Fibroblast of lung (primary cell): Measurements from ENCODE around the gene SERAC1. TPM values are rescaled to one million over a fixed set of nuclear protein-coding genes. Genes with fewer than 3 reads are reported as not detected.

Experiments used
- DNase-seq, 2 donors: peaks; one replicate each; pipeline versions ENCODE4 v3.0.0 to v3.0.0-alpha.2; 2010; ENCODE audit warnings: low read depth in 2 of 2
- H2AFZ ChIP-seq: 2 replicates; pipeline ENCODE4 v1.5.1; 2012; ENCODE audit warnings: low read length, control low read depth, inconsistent platforms
- H3K27ac ChIP-seq: 2 replicates; pipeline ENCODE4 v1.5.1; 2011; ENCODE audit warnings: low read length, control low read depth; ENCODE audit not compliant: insufficient read depth
- H3K27me3 ChIP-seq: 2 replicates; pipeline ENCODE4 v1.5.1; 2011; ENCODE audit warnings: mild to moderate bottlenecking, low read length; ENCODE audit not compliant: control insufficient read depth, insufficient read depth
- H3K36me3 ChIP-seq: 2 replicates; pipeline ENCODE4 v1.5.1; 2011; ENCODE audit warnings: low read length; ENCODE audit not compliant: control insufficient read depth, insufficient read depth
- H3K4me1 ChIP-seq: 2 replicates; pipeline ENCODE4 v1.5.1; 2011; ENCODE audit warnings: low read length; ENCODE audit not compliant: control insufficient read depth, insufficient read depth; ENCODE audit errors: extremely low read depth
- H3K4me2 ChIP-seq: 2 replicates; pipeline ENCODE4 v1.5.1; 2011; ENCODE audit warnings: low read length, control low read depth; ENCODE audit not compliant: insufficient read depth; ENCODE audit errors: extremely low read depth
- H3K4me3 ChIP-seq, 4 experiments: fragments of 200-600 bp in 1 of 4; sonication (generic) in 1 of 4; replicated peaks in 1 of 4; 2 replicates each; pipeline ENCODE4 v1.5.1; 2011 to 2016; ENCODE audit warnings: low read length in 4 of 4, low read depth in 3 of 4, mild to moderate bottlenecking in 3 of 4, control low read depth in 2 of 4, inconsistent platforms in 1 of 4, mixed read lengths in 1 of 4; ENCODE audit not compliant: insufficient read depth in 1 of 4; ENCODE audit errors: control extremely low read depth in 1 of 4
- H3K79me2 ChIP-seq: 2 replicates; pipeline ENCODE4 v1.5.1; 2012; ENCODE audit warnings: mild to moderate bottlenecking, low read length, inconsistent platforms; ENCODE audit not compliant: control insufficient read depth, insufficient read depth
- H3K9ac ChIP-seq: 2 replicates; pipeline ENCODE4 v1.5.1; 2011; ENCODE audit warnings: mild to moderate bottlenecking, low read length, control low read depth; ENCODE audit not compliant: insufficient read depth
- H3K9me3 ChIP-seq: 2 replicates; pipeline ENCODE4 v1.5.1; 2012; ENCODE audit warnings: low read depth, low read length; ENCODE audit not compliant: control insufficient read depth, insufficient read depth
- H4K20me1 ChIP-seq: 2 replicates; pipeline ENCODE4 v1.5.1; 2011; ENCODE audit warnings: low read length; ENCODE audit not compliant: control insufficient read depth, insufficient read depth; ENCODE audit errors: extremely low read depth
- EZH2 ChIP-seq: IDR thresholded peaks from 2 replicates; pipeline ENCODE4 v1.5.1; 2012; ENCODE audit warnings: low read length, control low read depth, mild to moderate bottlenecking; ENCODE audit errors: missing control alignments
- polyA plus RNA-seq, 2 donors: library from polyadenylated mRNA; depleted of rRNA in 1 of 2; stranded (reverse) in 1 of 2; unstranded in 1 of 2; fragments of >200 nt; gene quantifications; 2 replicates each; pipeline ENCODE4 v1.2.1, GENCODE V29; 2011 to 2012; ENCODE audit warnings: missing spikeins in 1 of 2
- total RNA-seq: library from RNA; depleted of rRNA; stranded (reverse); fragments of >200 nt; gene quantifications from 2 replicates; pipeline ENCODE4 v1.2.1, GENCODE V29; 2014
- TF ChIP-seq, protein P1 (sequence below), 2 donors: IDR thresholded peaks in 1 of 2; conservative IDR thresholded peaks in 1 of 2; 1 replicate in 1 of 2; 2 replicates in 1 of 2; pipeline ENCODE4 v1.5.1; 2011 to 2012; ENCODE audit warnings: low read length in 2 of 2, control low read depth in 1 of 2, inconsistent platforms in 1 of 2, low read depth in 1 of 2, mild to moderate bottlenecking in 1 of 2

The SERAC1 gene
- total and polyA plus RNA-seq, 2 donors (not counting 1 experiment from before 2014, with no cell fraction given), result 21.3 to 37.7 TPM

DNA sequence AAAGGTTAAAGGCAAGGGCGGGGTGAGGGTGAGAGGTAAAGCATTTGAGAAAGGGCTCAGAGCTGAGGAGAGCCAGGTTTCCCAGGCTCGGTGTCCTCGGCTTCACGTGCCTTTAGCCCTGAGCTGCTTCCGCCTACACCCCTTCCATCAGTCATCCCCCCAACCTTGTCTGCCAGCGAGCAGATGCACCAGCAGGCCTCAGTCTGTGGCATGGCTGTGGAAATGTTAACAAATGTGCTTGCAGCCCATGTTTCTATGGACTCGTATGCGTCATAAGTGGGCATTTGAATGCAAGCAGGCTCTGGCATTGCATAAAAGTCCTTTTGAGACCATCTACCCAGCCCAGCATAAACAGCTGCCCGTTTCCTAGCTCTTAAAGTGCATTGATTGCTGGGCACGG, 97.5 kb downstream of the SERAC1 start:
- peaks cover 14% of the 10 kb centered on the region for H3K4me1 ChIP-seq
- H3K27ac ChIP-seq, result no peak overlapping the region
- no peaks in the 10 kb centered on the region for H3K79me2 ChIP-seq
- no peak overlapping the region for H3K9ac ChIP-seq
- H3K36me3 ChIP-seq, result peaks cover 32% of the 10 kb centered on the region
- H3K9me3 ChIP-seq, result no peaks in the 10 kb centered on the region
- no peaks in the 10 kb centered on the region for H3K27me3 ChIP-seq
- H3K4me3 ChIP-seq, result no peak overlapping the region
- H3K4me2 ChIP-seq, result no peak overlapping the region
- H2AFZ ChIP-seq, result no peak overlapping the region
- no peak for TF ChIP-seq EZH2
- TF ChIP-seq, protein P1, sequence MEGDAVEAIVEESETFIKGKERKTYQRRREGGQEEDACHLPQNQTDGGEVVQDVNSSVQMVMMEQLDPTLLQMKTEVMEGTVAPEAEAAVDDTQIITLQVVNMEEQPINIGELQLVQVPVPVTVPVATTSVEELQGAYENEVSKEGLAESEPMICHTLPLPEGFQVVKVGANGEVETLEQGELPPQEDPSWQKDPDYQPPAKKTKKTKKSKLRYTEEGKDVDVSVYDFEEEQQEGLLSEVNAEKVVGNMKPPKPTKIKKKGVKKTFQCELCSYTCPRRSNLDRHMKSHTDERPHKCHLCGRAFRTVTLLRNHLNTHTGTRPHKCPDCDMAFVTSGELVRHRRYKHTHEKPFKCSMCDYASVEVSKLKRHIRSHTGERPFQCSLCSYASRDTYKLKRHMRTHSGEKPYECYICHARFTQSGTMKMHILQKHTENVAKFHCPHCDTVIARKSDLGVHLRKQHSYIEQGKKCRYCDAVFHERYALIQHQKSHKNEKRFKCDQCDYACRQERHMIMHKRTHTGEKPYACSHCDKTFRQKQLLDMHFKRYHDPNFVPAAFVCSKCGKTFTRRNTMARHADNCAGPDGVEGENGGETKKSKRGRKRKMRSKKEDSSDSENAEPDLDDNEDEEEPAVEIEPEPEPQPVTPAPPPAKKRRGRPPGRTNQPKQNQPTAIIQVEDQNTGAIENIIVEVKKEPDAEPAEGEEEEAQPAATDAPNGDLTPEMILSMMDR (conservative IDR thresholded peaks at IDR 0.05 in 1 of 2, IDR thresholded peaks at IDR 0.05 in 1 of 2; ENCODE audit: low read depth in 1 of 2, low read length in 2 of 2), result no peak
- H4K20me1 ChIP-seq, result no peaks in the 10 kb centered on the region
- no peak for DNase-seq

DNA sequence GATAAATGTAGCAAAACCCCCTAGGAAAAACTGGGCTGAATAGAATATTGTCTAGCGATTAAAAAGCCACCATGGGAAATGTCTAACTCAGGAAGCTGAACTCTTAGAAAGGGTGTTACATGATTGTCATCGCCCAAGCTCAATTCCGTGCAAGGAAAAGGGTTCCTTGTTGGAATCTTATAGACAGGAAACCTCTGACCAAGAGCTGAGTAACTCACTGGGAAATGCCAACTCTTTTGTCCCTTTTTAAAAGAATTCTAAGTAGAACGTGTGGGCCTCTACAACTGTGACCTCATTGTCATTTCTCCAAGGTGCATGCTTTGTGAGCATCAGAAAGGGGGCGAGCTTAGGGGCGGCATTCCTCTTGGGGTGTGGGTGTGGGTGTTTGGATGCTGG, 98.3 kb downstream of the SERAC1 start:
- Histone ChIP-seq H2AFZ (no peak overlapping the region), H3K4me3 (no peak overlapping the region), H3K36me3 (peaks cover 35% of the 10 kb centered on the region), H3K9ac (no peak overlapping the region), H3K4me2 (no peak overlapping the region), H3K27ac (no peak overlapping the region), H3K9me3 (no peaks in the 10 kb centered on the region), H3K79me2 (no peaks in the 10 kb centered on the region), H3K27me3 (no peaks in the 10 kb centered on the region), H3K4me1 (peaks cover 14% of the 10 kb centered on the region), H4K20me1 (no peaks in the 10 kb centered on the region)
- no peak for TF ChIP-seq EZH2
- TF ChIP-seq, protein P1 (conservative IDR thresholded peaks at IDR 0.05 in 1 of 2, IDR thresholded peaks at IDR 0.05 in 1 of 2; ENCODE audit: low read depth in 1 of 2, low read length in 2 of 2), result no peak
- peak; percentile 24 to 85 for DNase-seq

DNA sequence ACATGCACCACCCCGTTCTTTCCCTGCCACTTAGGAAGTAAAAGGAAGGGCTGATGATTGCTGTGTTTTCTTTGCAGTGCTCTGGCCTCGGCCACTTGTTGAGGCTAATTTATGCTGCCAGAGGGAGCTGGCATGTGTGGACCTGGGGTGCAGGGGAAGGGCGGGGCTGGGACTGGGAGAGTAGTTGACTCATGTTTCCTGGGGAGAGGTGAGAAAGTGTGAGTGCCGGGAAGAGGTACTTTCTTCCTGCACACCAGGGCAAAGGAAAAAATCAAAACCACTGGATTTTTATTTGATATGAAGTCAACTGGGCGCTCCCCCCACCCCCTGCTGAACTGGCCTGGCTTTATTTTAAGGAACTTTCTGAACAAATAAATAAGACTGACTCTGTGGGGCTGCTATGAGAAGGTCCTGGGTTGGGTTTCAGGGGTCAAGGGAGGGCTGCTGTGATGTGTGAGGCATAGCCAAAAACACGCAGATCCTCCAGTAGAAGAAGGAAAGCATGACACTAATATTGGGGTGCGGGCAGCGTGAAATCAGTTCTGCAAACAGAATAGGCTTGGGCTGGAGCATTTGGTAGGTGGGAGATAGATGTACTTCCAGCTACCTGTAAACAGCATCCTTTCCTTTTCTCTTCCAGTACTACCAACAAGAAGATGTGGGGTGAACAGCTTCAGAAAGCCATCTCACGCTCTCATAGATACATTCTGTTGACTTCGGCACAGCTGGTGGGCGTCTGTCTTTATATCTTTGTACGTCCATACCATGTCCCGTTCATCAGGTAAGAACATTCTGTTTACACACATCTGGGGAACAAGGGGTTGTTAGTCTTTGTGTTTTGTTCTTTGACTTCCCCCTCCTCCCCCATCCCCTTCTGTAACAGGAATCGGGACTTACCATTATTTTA, 98.9 kb downstream of the SERAC1 start:
- Histone ChIP-seq H3K4me3 (no peak overlapping the region), H3K9me3 (no peaks in the 10 kb centered on the region), H3K36me3 (peaks cover 41% of the 10 kb centered on the region), H3K4me1 (peaks cover 14% of the 10 kb centered on the region), H2AFZ (no peak overlapping the region), H3K79me2 (no peaks in the 10 kb centered on the region), H3K27ac (peak overlapping the region; percentile 67), H3K4me2 (no peak overlapping the region), H3K9ac (peak overlapping the region; percentile 13), H3K27me3 (no peaks in the 10 kb centered on the region), H4K20me1 (no peaks in the 10 kb centered on the region)
- DNase-seq, result peak; percentile 66 to 81
- TF ChIP-seq, protein P1 (conservative IDR thresholded peaks at IDR 0.05 in 1 of 2, IDR thresholded peaks at IDR 0.05 in 1 of 2; ENCODE audit: low read depth in 1 of 2, low read length in 2 of 2), result no peak
- no peak for TF ChIP-seq EZH2
